ENCODE results near the gene JAM3. TPM values are rescaled to one million over a fixed set of nuclear protein-coding genes. Genes with fewer than 3 reads are reported as not detected.

The JAM3 gene
- total RNA-seq, 1 donor, result 57.5 TPM

GRCh38 chr11:134134167-134134566 lies 65.3 kb downstream of the JAM3 start:
- H3K36me3 ChIP-seq (ENCODE audit: insufficient read depth, low read length), result no peaks in the 10 kb centered on the region
- peaks cover 3% of the 10 kb centered on the region for H4K20me1 ChIP-seq (ENCODE audit: insufficient read depth, low read length)
- H2AFZ ChIP-seq (ENCODE audit: low read length), result no peak overlapping the region
- H3K79me2 ChIP-seq (ENCODE audit: insufficient read depth, low read length), result no peaks in the 10 kb centered on the region
- H3K27me3 ChIP-seq (ENCODE audit: insufficient read depth, low read length), result no peaks in the 10 kb centered on the region
- no peaks in the 10 kb centered on the region for H3K9me3 ChIP-seq (ENCODE audit: low read depth, low read length)
- DNase-seq (ENCODE audit: insufficient read length, low spot score, missing footprints), result no peak
- TF ChIP-seq, protein P1, sequence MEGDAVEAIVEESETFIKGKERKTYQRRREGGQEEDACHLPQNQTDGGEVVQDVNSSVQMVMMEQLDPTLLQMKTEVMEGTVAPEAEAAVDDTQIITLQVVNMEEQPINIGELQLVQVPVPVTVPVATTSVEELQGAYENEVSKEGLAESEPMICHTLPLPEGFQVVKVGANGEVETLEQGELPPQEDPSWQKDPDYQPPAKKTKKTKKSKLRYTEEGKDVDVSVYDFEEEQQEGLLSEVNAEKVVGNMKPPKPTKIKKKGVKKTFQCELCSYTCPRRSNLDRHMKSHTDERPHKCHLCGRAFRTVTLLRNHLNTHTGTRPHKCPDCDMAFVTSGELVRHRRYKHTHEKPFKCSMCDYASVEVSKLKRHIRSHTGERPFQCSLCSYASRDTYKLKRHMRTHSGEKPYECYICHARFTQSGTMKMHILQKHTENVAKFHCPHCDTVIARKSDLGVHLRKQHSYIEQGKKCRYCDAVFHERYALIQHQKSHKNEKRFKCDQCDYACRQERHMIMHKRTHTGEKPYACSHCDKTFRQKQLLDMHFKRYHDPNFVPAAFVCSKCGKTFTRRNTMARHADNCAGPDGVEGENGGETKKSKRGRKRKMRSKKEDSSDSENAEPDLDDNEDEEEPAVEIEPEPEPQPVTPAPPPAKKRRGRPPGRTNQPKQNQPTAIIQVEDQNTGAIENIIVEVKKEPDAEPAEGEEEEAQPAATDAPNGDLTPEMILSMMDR (IDR thresholded peaks at IDR 0.05; ENCODE audit: extremely low read depth, low read depth, low read length), result no peak
- H3K27ac ChIP-seq (ENCODE audit: low read depth, low read length), result no peak overlapping the region
- no peak overlapping the region for H3K4me2 ChIP-seq (ENCODE audit: insufficient read depth, low read length)
- no peak overlapping the region for H3K4me3 ChIP-seq (ENCODE audit: insufficient read depth, low read length)
- H3K4me1 ChIP-seq (ENCODE audit: insufficient read depth, low read length), result no peaks in the 10 kb centered on the region

GRCh38 chr11:134138376-134138775 lies 69.5 kb downstream of the JAM3 start:
- DNase-seq (ENCODE audit: insufficient read length, low spot score, missing footprints), result no peak
- Histone ChIP-seq H3K4me1 (ENCODE audit: insufficient read depth, low read length) (peaks cover 8% of the 10 kb centered on the region), H4K20me1 (ENCODE audit: insufficient read depth, low read length) (peaks cover 6% of the 10 kb centered on the region), H3K27ac (ENCODE audit: low read depth, low read length) (no peak overlapping the region), H3K79me2 (ENCODE audit: insufficient read depth, low read length) (no peaks in the 10 kb centered on the region), H3K9me3 (ENCODE audit: low read depth, low read length) (no peaks in the 10 kb centered on the region), H2AFZ (ENCODE audit: low read length) (no peak overlapping the region), H3K36me3 (ENCODE audit: insufficient read depth, low read length) (no peaks in the 10 kb centered on the region), H3K27me3 (ENCODE audit: insufficient read depth, low read length) (no peaks in the 10 kb centered on the region), H3K4me2 (ENCODE audit: insufficient read depth, low read length) (no peak overlapping the region), H3K4me3 (ENCODE audit: insufficient read depth, low read length) (no peak overlapping the region)
- TF ChIP-seq, protein P1 (IDR thresholded peaks at IDR 0.05; ENCODE audit: extremely low read depth, low read depth, low read length), result no peak

DNA sequence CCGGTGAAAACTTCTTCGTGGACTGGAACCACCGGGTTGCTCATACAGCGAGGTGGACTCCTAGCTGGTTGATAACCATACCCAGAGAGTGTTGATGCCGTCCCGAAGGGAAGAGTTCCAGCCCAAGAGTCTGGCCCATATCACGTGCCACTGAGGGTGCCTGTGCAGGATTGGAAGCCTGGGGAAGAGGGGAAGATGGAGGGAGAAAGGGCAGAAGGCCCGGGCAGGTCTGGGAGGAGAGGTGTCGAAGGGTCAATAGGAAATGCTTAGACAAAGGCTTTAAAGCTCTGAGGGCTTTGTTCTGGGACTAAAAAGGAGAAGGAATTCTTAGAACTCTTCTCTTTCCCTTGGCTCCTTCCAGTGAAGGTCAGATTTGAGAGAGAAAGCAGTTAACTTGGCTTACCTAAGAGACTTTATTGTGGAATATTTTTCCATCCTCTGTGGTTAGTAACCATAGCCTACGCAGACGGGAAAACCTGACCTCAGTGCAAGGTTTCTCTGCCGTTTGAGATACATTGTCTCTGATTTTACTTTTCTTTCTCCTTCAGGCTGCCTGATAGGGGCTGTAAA lies 70.5 kb downstream of the JAM3 start:
- Histone ChIP-seq H3K9me3 (ENCODE audit: low read depth, low read length) (no peaks in the 10 kb centered on the region), H3K4me3 (ENCODE audit: insufficient read depth, low read length) (peak overlapping the region; percentile 43), H3K4me1 (ENCODE audit: insufficient read depth, low read length) (peaks cover 8% of the 10 kb centered on the region), H3K36me3 (ENCODE audit: insufficient read depth, low read length) (no peaks in the 10 kb centered on the region), H3K27me3 (ENCODE audit: insufficient read depth, low read length) (no peaks in the 10 kb centered on the region), H3K27ac (ENCODE audit: low read depth, low read length) (no peak overlapping the region), H3K79me2 (ENCODE audit: insufficient read depth, low read length) (no peaks in the 10 kb centered on the region), H3K4me2 (ENCODE audit: insufficient read depth, low read length) (peak overlapping the region; percentile 75), H2AFZ (ENCODE audit: low read length) (peak overlapping the region; percentile 64), H4K20me1 (ENCODE audit: insufficient read depth, low read length) (peaks cover 6% of the 10 kb centered on the region)
- DNase-seq (ENCODE audit: insufficient read length, low spot score, missing footprints), result no peak
- TF ChIP-seq, protein P1 (IDR thresholded peaks at IDR 0.05; ENCODE audit: extremely low read depth, low read depth, low read length), result no peak

DNA sequence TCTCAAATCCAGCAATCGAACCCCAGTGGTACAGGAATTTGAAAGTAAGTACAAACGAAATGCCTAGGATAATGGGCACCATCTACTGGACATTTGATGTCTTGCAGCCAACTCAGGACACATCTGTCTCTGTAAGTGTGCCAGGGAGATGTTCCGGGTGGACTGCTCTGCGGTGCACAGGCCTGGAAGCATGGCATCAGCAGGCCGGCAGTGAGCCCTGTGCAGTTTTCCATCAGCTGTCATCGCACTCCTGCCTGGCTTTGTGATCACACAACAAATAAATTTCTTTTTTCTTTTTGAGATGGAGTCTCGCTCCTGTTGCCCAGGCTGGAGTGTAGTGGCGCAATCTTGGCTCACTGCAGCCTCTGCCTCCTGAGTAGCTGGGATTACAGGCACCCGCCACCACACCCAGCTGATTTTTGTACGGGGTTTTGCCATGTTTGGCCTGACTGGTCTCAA lies 71.0 kb downstream of the JAM3 start:
- peaks cover 6% of the 10 kb centered on the region for H4K20me1 ChIP-seq (ENCODE audit: insufficient read depth, low read length)
- peak overlapping the region; percentile 75 for H3K4me2 ChIP-seq (ENCODE audit: insufficient read depth, low read length)
- peak overlapping the region; percentile 64 for H2AFZ ChIP-seq (ENCODE audit: low read length)
- H3K9me3 ChIP-seq (ENCODE audit: low read depth, low read length), result no peaks in the 10 kb centered on the region
- no peaks in the 10 kb centered on the region for H3K27me3 ChIP-seq (ENCODE audit: insufficient read depth, low read length)
- DNase-seq (ENCODE audit: insufficient read length, low spot score, missing footprints), result peak; percentile 86
- TF ChIP-seq, protein P1 (IDR thresholded peaks at IDR 0.05; ENCODE audit: extremely low read depth, low read depth, low read length), result peak; percentile 87
- H3K27ac ChIP-seq (ENCODE audit: low read depth, low read length), result no peak overlapping the region
- H3K79me2 ChIP-seq (ENCODE audit: insufficient read depth, low read length), result no peaks in the 10 kb centered on the region
- H3K36me3 ChIP-seq (ENCODE audit: insufficient read depth, low read length), result no peaks in the 10 kb centered on the region
- H3K4me3 ChIP-seq (ENCODE audit: insufficient read depth, low read length), result peak overlapping the region; percentile 43
- H3K4me1 ChIP-seq (ENCODE audit: insufficient read depth, low read length), result peaks cover 8% of the 10 kb centered on the region

Measured in osteoblast (primary cell).